LNCAP (cell line): Measurements from ENCODE around the gene ID2.

Source experiments
- TF ChIP-seq, protein P1 (sequence below): fragments of 450-650 bp; IDR thresholded peaks from 2 replicates; pipeline ENCODE4 v1.5.1; 2017; ENCODE audit warnings: mild to moderate bottlenecking

ID2 gene

DNA sequence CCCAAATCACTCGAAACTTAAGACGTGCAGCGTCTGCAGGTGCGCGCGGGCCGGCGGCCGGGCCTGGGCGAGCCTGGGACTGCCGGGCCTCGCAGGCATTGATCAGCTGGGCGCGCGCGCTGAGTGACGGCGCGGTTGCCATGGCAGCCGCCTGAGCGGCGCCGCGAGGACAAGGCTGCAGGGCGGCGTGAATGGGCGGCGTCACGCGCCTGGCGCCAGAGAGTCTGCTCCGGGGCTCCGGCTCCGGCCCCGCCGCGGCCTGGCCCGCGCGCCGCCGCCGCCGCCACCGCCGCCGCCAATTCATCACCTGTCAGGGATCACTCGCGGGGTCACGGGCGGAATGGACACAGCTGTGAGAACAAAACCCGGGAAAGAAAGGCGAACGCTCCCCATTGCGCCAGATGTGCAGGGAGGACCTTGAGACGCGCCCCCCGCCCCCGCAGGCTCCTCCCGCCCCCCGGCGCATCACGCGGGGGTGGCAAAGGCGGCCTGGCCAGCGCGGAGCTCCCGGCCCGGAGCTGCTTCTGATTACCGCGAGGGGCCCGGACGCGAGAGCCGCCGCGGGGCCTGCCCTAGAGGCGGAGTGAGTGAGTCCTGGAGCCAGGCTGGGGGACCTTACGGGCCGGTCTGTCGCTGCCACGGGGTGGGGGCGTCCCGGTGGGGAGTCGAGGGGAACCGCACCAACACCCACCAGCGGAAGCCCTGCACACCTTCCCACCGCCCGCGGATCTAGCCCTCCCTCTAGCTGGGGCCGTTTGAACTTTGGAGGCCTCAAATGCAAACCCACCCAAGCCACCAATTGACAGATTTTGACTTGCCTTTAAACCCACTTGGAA, 2.9 kb upstream of the ID2 start:
- TF ChIP-seq, protein P1, sequence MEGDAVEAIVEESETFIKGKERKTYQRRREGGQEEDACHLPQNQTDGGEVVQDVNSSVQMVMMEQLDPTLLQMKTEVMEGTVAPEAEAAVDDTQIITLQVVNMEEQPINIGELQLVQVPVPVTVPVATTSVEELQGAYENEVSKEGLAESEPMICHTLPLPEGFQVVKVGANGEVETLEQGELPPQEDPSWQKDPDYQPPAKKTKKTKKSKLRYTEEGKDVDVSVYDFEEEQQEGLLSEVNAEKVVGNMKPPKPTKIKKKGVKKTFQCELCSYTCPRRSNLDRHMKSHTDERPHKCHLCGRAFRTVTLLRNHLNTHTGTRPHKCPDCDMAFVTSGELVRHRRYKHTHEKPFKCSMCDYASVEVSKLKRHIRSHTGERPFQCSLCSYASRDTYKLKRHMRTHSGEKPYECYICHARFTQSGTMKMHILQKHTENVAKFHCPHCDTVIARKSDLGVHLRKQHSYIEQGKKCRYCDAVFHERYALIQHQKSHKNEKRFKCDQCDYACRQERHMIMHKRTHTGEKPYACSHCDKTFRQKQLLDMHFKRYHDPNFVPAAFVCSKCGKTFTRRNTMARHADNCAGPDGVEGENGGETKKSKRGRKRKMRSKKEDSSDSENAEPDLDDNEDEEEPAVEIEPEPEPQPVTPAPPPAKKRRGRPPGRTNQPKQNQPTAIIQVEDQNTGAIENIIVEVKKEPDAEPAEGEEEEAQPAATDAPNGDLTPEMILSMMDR = no peak

DNA sequence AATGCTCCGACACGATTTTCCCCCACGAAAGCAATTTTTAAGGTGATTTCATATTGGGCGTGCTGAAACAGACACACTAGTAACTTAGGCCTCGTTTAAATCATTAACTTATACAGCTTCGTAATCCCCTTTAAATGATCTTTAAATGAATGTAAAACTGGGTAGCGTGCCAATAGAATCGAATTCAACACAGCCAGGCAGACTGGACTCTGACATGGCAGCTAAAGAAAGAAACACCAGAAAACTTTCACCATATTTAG, 2.4 kb upstream of the ID2 start:
- TF ChIP-seq, protein P1 = no peak

DNA sequence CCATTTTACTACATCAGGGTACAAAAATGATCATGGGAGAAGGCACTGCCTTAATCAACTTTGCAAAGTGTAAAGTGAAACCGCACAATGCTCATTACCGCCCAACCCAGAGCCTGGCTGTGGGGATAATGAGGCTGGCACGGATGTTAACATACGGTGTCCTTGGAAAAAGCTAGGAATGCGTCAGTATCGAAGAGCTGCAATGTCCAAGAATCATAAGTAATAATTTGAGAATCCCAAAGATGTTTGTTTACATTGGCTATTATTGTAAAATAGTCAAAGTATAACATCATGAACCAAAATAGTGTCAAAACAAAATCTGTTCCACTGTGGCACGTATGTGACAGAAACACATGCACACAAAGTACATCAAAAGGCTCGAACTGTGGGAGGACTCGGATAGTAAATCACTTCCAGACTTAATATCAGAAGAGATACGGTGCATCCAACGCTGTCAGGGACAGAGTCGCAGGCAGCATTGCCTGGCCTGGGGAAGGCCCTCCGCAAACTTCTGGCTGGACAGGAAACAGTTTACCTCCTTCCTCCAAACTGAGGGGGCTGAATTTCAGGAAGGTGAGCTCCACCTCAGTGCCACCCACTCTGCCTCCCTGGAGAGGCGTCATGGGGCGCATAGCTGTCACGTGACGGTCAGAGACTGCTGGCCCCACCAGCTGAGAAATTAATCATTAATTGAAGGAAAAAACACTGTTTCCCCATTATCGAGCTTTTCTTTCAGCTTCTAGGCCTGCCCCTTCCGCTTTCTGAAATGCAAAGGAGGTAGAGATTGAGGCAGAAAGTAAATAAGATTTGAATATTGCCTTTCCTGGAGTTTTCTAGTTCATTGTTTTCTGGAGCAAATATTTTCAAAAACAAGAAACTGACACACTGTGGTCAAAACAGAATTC, 1.8 kb upstream of the ID2 start:
- TF ChIP-seq, protein P1 = no peak

DNA sequence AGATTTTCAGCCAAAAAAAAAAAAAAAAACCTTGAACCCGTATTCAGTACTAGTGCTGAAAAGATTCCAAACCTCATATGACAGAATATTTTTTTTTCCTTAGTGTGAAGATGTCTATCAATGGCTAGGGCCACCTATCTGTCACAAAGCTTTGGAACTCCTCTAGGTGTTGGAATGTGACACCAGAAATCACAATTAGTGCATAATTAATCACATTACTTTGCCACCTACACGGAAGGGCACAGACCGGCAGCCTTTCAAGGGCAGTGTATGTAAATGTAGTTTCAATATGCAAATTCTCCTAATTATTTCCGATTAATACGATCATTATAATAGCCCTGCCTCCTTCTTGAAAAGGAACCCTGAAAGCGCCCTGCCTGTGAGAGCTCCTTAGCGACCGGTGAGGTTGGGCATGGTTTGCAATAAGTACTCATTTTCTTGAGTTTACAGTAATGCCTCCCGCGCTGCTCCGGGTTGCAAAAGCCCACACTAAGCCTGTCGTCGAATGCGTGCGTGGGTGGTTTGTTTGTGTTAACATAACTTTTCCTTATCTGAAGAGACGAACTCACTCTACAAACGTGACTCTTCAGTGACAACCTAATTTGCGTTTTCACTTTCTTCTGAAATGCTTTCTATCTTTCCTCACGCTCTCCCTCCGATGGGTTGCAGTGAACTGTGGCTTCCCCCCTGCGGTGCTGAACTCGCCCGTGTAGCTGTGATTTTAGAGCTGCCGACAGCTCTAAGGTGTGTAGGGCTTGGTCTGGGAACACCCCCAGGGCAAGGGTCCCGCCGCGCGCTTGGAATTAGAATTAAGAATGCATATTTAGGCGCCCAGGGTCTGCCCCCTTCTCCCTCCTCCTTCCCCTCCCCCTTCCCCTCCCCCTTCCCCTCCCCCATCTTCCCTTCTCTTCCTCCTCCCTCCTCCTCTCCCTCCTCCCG, 765 bp upstream of the ID2 start:
- TF ChIP-seq, protein P1 = no peak

DNA sequence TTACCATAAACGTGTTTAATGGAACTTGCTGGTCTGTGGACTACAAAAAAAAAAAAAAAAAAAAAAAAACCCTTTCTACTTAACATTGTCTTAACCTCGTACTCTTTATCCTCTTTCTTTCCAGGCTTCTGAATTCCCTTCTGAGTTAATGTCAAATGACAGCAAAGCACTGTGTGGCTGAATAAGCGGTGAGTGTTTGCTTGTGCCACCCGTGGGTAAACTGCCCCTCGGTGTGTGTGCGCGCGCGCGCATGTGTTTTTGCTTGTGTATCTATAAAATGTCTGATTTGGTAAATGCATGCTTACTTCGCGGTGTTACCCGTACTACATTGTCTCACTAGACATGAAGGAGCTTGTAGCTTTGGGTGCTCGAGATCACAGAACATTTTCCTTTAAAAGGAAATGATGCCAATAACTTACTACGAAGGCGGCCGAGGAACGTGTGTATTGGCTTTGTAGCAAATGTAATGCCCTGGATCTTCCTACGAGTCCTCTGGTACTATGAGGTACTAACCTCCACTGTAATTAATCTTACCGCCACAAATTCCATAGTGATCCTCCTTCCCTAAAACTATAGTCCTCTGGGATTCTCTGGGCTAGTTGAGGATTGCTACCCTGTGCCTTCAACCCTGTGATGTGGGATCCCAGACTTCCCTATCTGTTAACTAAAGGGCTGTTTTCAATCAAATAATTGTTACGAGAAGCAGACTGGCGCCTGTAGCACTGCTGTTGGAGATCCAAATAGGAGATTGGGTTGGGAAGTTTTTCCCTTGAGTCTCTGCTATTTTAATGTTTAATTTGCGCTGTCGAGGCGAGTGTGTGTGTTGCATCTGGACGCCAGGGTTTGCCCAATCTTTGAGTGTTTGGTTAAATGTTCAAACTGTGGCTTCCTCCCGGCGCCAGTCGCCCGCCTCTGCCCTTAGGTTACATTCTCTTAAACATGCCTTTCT, 1.1 kb downstream of the ID2 start:
- TF ChIP-seq, protein P1 = no peak

DNA sequence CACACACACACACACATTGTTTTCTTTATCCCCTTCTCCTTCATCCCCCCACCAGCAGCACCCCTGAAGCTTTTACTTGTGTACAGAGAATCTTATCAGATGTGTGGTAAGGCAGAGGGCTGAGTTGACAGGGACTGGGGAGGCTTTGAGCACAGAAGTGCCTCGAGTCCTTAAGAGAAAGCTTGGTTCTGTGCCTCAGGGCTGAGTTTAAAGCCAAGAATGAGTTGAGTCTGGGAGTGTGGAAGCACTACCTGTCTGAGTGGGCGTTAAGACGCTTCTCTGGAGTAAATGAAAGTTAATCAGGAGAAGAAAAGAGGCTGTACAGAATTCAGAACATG, 2.7 kb downstream of the ID2 start:
- TF ChIP-seq, protein P1 = no peak
